H9 (cell line): ENCODE data around the gene SH2D3C. TPM values are rescaled to one million over a fixed set of nuclear protein-coding genes. Genes with fewer than 3 reads are reported as not detected.

Experiments used
- DNase-seq: peaks from one replicate; pipeline ENCODE4 v3.0.0-alpha.2; 2017
- H2AFZ ChIP-seq: one replicate; pipeline ENCODE4 v1.6.1; 2013; ENCODE audit warnings: mild to moderate bottlenecking, low read length, control low read depth, moderate library complexity
- H2AK5ac ChIP-seq: 2 replicates; pipeline ENCODE4 v1.6.1; 2013; ENCODE audit warnings: low read length, control low read depth, mixed read lengths; ENCODE audit not compliant: insufficient read length
- H2BK120ac ChIP-seq: one replicate; pipeline ENCODE4 v1.6.1; 2013; ENCODE audit warnings: low read depth, mild to moderate bottlenecking, low read length, control low read depth, inconsistent platforms; ENCODE audit not compliant: poor library complexity, severe bottlenecking
- H2BK12ac ChIP-seq: 2 replicates; pipeline ENCODE4 v1.6.1; 2013; ENCODE audit warnings: low read length, control low read depth, mixed read lengths, low read depth; ENCODE audit not compliant: insufficient read length
- H2BK15ac ChIP-seq: 2 replicates; pipeline ENCODE4 v1.6.1; 2013; ENCODE audit warnings: low read depth, low read length, control low read depth
- H2BK20ac ChIP-seq: one replicate; pipeline ENCODE4 v1.6.1; 2013; ENCODE audit warnings: low read depth, mild to moderate bottlenecking, low read length, control low read depth, inconsistent platforms; ENCODE audit not compliant: poor library complexity, severe bottlenecking
- H2BK5ac ChIP-seq: 2 replicates; pipeline ENCODE4 v1.6.1; 2013; ENCODE audit warnings: low read length, control low read depth, mixed read lengths; ENCODE audit not compliant: insufficient read length
- H3K14ac ChIP-seq: 2 replicates; pipeline ENCODE4 v1.6.1; 2013; ENCODE audit warnings: low read length, control low read depth; ENCODE audit not compliant: insufficient read depth
- H3K18ac ChIP-seq: 2 replicates; pipeline ENCODE4 v1.6.1; 2013; ENCODE audit warnings: low read depth, mild to moderate bottlenecking, mixed read lengths, low read length, control low read depth; ENCODE audit not compliant: insufficient read length
- H3K23ac ChIP-seq: 2 replicates; pipeline ENCODE4 v1.6.1; 2013; ENCODE audit warnings: low read length, control low read depth, mixed read lengths, low read depth; ENCODE audit not compliant: insufficient read length
- H3K23me2 ChIP-seq: 2 replicates; pipeline ENCODE4 v1.6.1; 2013; ENCODE audit warnings: low read depth, mild to moderate bottlenecking, mixed read lengths, low read length, control low read depth; ENCODE audit not compliant: insufficient read length, poor library complexity, severe bottlenecking
- H3K27ac ChIP-seq: 2 replicates; pipeline ENCODE4 v1.5.1; 2013; ENCODE audit warnings: low read length, control low read depth, mixed read lengths, low read depth; ENCODE audit not compliant: insufficient read length
- H3K27me3 ChIP-seq: 2 replicates; pipeline ENCODE4 v1.6.1; 2013; ENCODE audit warnings: low read length, control low read depth, inconsistent platforms; ENCODE audit not compliant: insufficient read depth
- H3K4ac ChIP-seq: 2 replicates; pipeline ENCODE4 v1.6.1; 2013; ENCODE audit warnings: low read depth, mild to moderate bottlenecking, control low read depth, inconsistent platforms, low read length, moderate library complexity
- H3K4me1 ChIP-seq: 2 replicates; pipeline ENCODE4 v1.6.1; 2013; ENCODE audit warnings: low read length, control low read depth, inconsistent platforms; ENCODE audit not compliant: insufficient read depth
- H3K4me2 ChIP-seq: 2 replicates; pipeline ENCODE4 v1.6.1; 2013; ENCODE audit warnings: low read length, control low read depth, mixed read lengths; ENCODE audit not compliant: insufficient read length, insufficient read depth
- H3K56ac ChIP-seq: 2 replicates; pipeline ENCODE4 v1.6.1; 2013; ENCODE audit warnings: low read depth, mild to moderate bottlenecking, mixed read lengths, low read length, control low read depth; ENCODE audit not compliant: insufficient read length
- H3K79me1 ChIP-seq: 2 replicates; pipeline ENCODE4 v1.6.1; 2013; ENCODE audit warnings: low read depth, mild to moderate bottlenecking, moderate library complexity, low read length, control low read depth, inconsistent platforms; ENCODE audit not compliant: insufficient read depth, poor library complexity, severe bottlenecking
- H3K79me2 ChIP-seq: 2 replicates; pipeline ENCODE4 v1.6.1; 2013; ENCODE audit warnings: low read length, control low read depth, inconsistent platforms; ENCODE audit not compliant: insufficient read depth
- H3K9ac ChIP-seq: 2 replicates; pipeline ENCODE4 v1.6.1; 2013; ENCODE audit warnings: low read length, control low read depth, mixed read lengths; ENCODE audit not compliant: insufficient read length; ENCODE audit errors: extremely low read depth
- H3K9me3 ChIP-seq: one replicate; pipeline ENCODE4 v1.6.1; 2013; ENCODE audit warnings: low read depth, low read length, inconsistent platforms; ENCODE audit not compliant: control insufficient read depth
- H3T11ph ChIP-seq: one replicate; pipeline ENCODE4 v1.6.1; 2013; ENCODE audit warnings: mild to moderate bottlenecking, low read length, control low read depth, inconsistent platforms
- H4K20me1 ChIP-seq: one replicate; pipeline ENCODE4 v1.6.1; 2013; ENCODE audit not compliant: control insufficient read depth, insufficient read length, insufficient read depth
- H4K5ac ChIP-seq: 2 replicates; pipeline ENCODE4 v1.6.1; 2013; ENCODE audit warnings: low read depth, mild to moderate bottlenecking, mixed read lengths, low read length, control low read depth; ENCODE audit not compliant: insufficient read length
- H4K8ac ChIP-seq: replicated peaks from 2 replicates; pipeline ENCODE4 v1.6.1; 2013; ENCODE audit warnings: low read length, control low read depth, mixed read lengths, low read depth; ENCODE audit not compliant: insufficient read length
- H4K91ac ChIP-seq: 2 replicates; pipeline ENCODE4 v1.6.1; 2013; ENCODE audit warnings: low read depth, mild to moderate bottlenecking, moderate library complexity, mixed read lengths, low read length, control low read depth; ENCODE audit not compliant: insufficient read length
- H3K27ac Mint-ChIP-seq, 3 experiments: 2 replicates in 2 of 3; 3 replicates in 1 of 3; pipeline ENCODE4 v1.8.0; 2020 to 2021; ENCODE audit warnings: mixed read lengths in 3 of 3, mild to moderate bottlenecking in 1 of 3, moderate library complexity in 1 of 3
- H3K27me3 Mint-ChIP-seq: 2 replicates; pipeline ENCODE4 v1.8.0; 2021; ENCODE audit warnings: low read depth, mild to moderate bottlenecking, moderate library complexity, mixed read lengths
- H3K36me3 Mint-ChIP-seq, 3 experiments: 2 replicates in 2 of 3; 3 replicates in 1 of 3; pipeline ENCODE4 v1.8.0; 2020 to 2021; ENCODE audit warnings: low read depth in 3 of 3, mixed read lengths in 3 of 3; ENCODE audit not compliant: insufficient read depth in 1 of 3
- H3K4me1 Mint-ChIP-seq, 2 experiments: 2 replicates each; pipeline ENCODE4 v1.8.0; 2020; ENCODE audit warnings: mixed read lengths in 2 of 2
- H3K4me3 Mint-ChIP-seq, 2 experiments: 2 replicates in 1 of 2; 3 replicates in 1 of 2; pipeline ENCODE4 v1.8.0; 2020 to 2021; ENCODE audit warnings: mild to moderate bottlenecking in 2 of 2, mixed read lengths in 2 of 2, moderate library complexity in 1 of 2
- H3K9me3 Mint-ChIP-seq, 2 experiments: 2 replicates in 1 of 2; 3 replicates in 1 of 2; pipeline ENCODE4 v1.8.0; 2020; ENCODE audit warnings: mild to moderate bottlenecking in 2 of 2, mixed read lengths in 2 of 2, moderate library complexity in 1 of 2
- WGBS: extraction: QIAGEN DNeasy Blood & Tissue Kit; methylation state at CpG from one replicate; pipeline ENCODE4 v1.1.7; 2013; ENCODE audit warnings: missing lambda C conversion rate, low lambda C conversion rate, mixed read lengths; ENCODE audit not compliant: insufficient read length; ENCODE audit errors: extremely low coverage; 5-methylcytosine and 5-hydroxymethylcytosine counted together
- total RNA-seq: library from RNA; stranded (reverse); gene quantifications from 2 replicates; pipeline ENCODE4 v1.2.1, GENCODE V29; 2021
- TF ChIP-seq, protein P1 (sequence below): fragments of 200-600 bp; sonication (generic); conservative IDR thresholded peaks from 3 replicates; pipeline ENCODE4 v1.8.0; 2021; ENCODE audit warnings: antibody characterized with exemption, mild to moderate bottlenecking

The SH2D3C gene
- total RNA-seq, 1 experiment from 2014 or later: 1.7 TPM

DNA sequence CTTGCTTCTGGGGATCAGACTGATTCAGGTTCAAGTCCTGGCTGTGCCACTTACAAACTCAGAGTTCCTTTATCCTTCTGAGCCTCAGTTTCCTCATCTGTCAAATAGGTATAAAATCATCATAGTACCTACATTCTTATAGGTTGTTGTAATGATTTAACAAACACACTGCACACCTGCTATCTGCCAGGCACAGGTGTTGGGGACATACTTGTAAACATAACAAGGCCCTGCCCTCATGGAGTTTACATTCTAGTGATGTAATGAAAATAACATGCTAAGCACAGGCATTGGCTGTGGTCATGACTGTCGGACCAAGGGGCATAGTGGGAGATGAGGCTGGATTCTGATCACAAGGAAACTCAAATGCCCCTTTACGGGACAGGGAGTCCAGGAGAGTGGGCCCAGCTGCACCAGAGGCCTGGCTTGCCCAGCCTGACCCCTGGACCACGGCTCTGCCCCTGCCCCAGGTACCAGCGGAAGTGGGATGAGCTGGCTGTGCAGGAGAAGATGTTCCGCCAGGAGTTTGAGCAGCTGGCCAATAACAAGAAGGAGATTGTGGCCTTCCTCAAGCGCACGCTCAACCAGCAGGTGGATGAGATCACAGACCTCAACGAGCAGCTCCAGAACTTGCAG is 69.4 kb downstream of the SH2D3C start:
- no peak overlapping the region for H3K27ac Mint-ChIP-seq
- no peaks in the 10 kb centered on the region for H3K9me3 ChIP-seq
- no peaks in the 10 kb centered on the region; a peak in 1 of 7 replicates for H3K36me3 Mint-ChIP-seq
- no peak overlapping the region for H2BK12ac ChIP-seq
- H4K5ac ChIP-seq: no peak overlapping the region
- H3K4me2 ChIP-seq: no peak overlapping the region
- TF ChIP-seq, protein P1, sequence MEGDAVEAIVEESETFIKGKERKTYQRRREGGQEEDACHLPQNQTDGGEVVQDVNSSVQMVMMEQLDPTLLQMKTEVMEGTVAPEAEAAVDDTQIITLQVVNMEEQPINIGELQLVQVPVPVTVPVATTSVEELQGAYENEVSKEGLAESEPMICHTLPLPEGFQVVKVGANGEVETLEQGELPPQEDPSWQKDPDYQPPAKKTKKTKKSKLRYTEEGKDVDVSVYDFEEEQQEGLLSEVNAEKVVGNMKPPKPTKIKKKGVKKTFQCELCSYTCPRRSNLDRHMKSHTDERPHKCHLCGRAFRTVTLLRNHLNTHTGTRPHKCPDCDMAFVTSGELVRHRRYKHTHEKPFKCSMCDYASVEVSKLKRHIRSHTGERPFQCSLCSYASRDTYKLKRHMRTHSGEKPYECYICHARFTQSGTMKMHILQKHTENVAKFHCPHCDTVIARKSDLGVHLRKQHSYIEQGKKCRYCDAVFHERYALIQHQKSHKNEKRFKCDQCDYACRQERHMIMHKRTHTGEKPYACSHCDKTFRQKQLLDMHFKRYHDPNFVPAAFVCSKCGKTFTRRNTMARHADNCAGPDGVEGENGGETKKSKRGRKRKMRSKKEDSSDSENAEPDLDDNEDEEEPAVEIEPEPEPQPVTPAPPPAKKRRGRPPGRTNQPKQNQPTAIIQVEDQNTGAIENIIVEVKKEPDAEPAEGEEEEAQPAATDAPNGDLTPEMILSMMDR: no peak
- no peak overlapping the region for H3K18ac ChIP-seq
- no peak overlapping the region for H2AK5ac ChIP-seq
- no peak overlapping the region for H4K8ac ChIP-seq
- H3T11ph ChIP-seq: no peak overlapping the region
- H2BK20ac ChIP-seq: no peak overlapping the region
- no peak overlapping the region for H3K27ac ChIP-seq
- peaks cover 0 to 2% of the 10 kb centered on the region in 2 experiments; a peak in 1 of 5 replicates for H3K9me3 Mint-ChIP-seq
- H3K23me2 ChIP-seq: no peaks in the 10 kb centered on the region
- H2BK5ac ChIP-seq: no peak overlapping the region
- H3K27me3 Mint-ChIP-seq: peaks cover 5% of the 10 kb centered on the region
- H3K27me3 ChIP-seq: no peaks in the 10 kb centered on the region
- H2BK120ac ChIP-seq: no peak overlapping the region
- H3K79me1 ChIP-seq: no peaks in the 10 kb centered on the region
- H4K91ac ChIP-seq: no peak overlapping the region
- H3K4me1 Mint-ChIP-seq: peaks cover 17 to 40% of the 10 kb centered on the region in 2 experiments
- H3K4ac ChIP-seq: no peak overlapping the region
- H4K20me1 ChIP-seq: no peaks in the 10 kb centered on the region
- DNase-seq: no peak
- no peak overlapping the region for H3K9ac ChIP-seq
- no peaks in the 10 kb centered on the region; the same call in 1 of the 2 replicates for H3K4me1 ChIP-seq
- no peak overlapping the region for H3K23ac ChIP-seq
- no peak overlapping the region for H3K14ac ChIP-seq
- H2AFZ ChIP-seq: no peak overlapping the region
- no peak overlapping the region; a peak in 1 of 5 replicates for H3K4me3 Mint-ChIP-seq
- no peak overlapping the region for H2BK15ac ChIP-seq
- H3K56ac ChIP-seq: no peak overlapping the region
- no peaks in the 10 kb centered on the region for H3K79me2 ChIP-seq
- WGBS: no CpG with 5 or more reads among the region's 8 CpGs
